Inflammatory macrophage (primary cell): Measurements from ENCODE around the gene SH3BGR.
"Not testable (repeated sequence)": the region's sequence is repeated elsewhere in the genome, so short reads cannot be mapped to it uniquely, and the experiment has no call there.

Experiments
- DNase-seq, 2 donors: peaks; one replicate each; pipeline ENCODE4 v3.0.0-alpha.2; 2020 to 2022
- total RNA-seq, 18 experiments: gene quantifications; one replicate each; lab custom pipeline; 2026; ENCODE audit warnings: mixed read lengths in 6 of 18, inconsistent platforms in 2 of 18; lab: John Stamatoyannopoulos, UW

SH3BGR gene
- total RNA-seq: 0 to 0.33 (median 0.10) reads per million in 18 experiments

DNA sequence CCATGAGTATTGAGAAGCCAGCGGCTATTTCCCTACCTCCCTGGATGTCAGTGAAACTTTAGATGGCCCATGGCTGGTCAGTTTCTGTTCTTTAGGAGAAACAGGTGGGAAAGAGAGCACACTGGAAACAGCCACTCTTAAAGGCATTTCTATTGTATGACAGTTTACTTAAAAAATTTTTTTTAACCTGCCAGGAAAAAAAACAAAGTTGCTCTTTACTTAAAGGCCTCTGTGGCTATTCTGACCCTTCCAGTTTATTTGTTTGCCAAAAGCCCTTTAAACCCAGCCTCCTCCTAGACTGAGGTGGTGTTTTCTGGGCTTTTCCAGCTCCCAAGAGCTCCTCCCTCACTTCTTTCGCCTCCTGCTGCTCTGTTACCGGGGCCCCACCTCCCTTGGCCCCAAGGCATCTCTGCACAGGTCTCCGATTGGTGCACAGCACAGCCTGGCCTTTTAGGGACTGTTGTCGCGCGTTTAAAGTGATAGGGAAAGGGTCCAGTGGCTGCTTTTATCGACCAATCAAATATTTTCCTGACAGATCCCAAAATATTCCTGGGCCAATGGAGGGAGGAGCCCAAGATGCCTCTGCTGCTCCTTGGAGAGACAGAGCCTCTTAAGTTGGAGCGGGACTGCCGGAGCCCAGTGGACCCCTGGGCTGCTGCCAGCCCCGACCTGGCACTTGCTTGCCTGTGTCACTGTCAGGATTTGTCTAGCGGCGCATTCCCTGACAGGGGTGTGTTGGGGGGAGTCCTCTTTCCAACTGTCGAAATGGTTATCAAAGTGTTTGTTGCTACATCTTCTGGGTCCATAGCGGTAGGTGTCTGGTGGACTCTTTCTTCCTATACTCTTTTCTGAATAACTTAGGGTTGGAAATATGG lies at the start of gene SH3BGR:
Gene SH3BGR, plus strand, starts transcription at position 639 of the 875 bp plus-strand sequence. Its CDS starts 127 bp downstream, at position 766.
- no peak for DNase-seq

- no peak for DNase-seq
Observed at GRCh38 chr21:39406065-39406464, 45.7 kb upstream of the SH3BGR start.

- DNase-seq: not testable (repeated sequence)
Observed at GRCh38 chr21:39419204-39419603, 32.6 kb upstream of the SH3BGR start.

GRCh38 chr21:39422527-39423241 lies 29.1 kb upstream of the SH3BGR start:
- DNase-seq: no peak

DNA sequence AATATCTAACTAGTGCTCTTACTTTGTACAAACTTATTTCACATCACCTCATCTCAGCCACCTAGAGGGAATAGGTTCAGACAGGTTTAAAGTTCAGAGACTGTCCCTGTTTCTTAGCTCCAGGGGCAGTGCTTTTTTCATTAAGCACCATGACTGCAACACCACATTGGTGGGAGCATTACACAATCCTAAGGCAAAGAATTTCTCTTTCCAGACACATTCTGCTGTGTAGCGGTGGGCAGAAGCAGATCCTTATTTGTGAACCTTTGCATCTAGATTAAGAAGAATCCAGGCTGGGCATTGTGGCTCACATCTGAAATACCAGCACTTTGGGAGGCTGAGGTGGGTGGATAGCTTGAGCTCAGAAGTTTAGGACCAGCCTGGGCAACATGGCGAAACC lies 22.3 kb upstream of the SH3BGR start:
- no peak for DNase-seq

GRCh38 chr21:39430016-39430415 lies 21.8 kb upstream of the SH3BGR start:
- DNase-seq: no peak

DNA sequence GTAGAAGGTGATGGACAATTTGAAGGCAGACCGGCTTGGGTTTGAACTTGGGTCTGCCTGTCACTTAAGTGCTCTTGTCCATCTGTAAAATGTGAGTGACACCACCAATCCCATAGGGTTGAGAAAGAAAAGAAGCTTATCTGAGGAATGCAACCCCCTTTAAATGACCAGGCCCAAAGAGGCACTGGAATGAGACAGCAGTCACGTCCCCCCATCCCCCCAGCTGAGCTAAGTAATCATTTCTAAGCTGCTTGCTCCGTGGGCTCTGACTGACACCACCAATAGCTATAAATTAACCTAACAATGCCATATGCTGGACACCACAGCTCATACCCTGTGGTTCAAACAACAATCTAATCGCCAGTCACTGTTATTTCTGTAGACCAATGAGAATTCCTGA lies 21.3 kb upstream of the SH3BGR start:
- DNase-seq: no peak

GRCh38 chr21:39430954-39431353 lies 20.8 kb upstream of the SH3BGR start:
- no peak for DNase-seq

DNA sequence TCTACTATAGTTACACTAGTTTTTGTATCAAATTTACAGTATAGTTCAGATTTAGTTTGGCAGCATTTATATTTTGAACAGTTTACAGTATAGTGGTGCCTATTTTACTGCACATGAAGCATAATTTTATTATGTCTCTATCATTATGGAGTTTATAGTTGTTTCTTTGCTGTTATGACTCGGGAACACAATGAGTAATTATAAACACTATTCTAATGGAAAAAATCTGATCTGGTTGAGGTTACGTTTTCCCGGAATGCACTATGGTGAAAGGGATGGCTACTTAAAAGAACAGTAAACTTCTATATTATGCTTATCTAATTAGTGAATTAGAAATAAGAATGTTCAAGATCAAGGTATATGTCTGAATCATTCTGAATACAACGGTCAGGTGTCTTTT lies 16.8 kb upstream of the SH3BGR start:
- DNase-seq: no peak

DNA sequence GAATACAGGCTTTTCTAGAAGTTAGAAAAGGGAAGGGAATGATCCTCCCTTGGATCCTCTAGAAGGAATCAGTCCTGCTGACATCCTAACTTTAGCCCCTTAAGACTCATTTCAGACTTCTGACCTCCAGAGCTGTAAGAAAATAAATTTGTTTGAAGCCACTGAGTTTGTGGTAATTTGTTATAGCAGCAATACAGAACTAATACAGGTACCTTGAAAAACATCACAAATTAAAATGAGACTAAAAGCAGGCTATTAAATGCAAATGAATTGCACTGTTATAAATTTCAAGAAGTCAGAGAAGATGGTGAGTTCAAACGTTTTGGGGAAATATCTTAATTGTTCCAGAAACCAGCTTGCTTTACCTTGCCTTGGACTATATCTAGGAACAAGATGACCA lies 12.5 kb upstream of the SH3BGR start:
- DNase-seq: no peak

- DNase-seq: peak; percentile 50
Observed at GRCh38 chr21:39441502-39442475, 10.0 kb upstream of the SH3BGR start.

DNA sequence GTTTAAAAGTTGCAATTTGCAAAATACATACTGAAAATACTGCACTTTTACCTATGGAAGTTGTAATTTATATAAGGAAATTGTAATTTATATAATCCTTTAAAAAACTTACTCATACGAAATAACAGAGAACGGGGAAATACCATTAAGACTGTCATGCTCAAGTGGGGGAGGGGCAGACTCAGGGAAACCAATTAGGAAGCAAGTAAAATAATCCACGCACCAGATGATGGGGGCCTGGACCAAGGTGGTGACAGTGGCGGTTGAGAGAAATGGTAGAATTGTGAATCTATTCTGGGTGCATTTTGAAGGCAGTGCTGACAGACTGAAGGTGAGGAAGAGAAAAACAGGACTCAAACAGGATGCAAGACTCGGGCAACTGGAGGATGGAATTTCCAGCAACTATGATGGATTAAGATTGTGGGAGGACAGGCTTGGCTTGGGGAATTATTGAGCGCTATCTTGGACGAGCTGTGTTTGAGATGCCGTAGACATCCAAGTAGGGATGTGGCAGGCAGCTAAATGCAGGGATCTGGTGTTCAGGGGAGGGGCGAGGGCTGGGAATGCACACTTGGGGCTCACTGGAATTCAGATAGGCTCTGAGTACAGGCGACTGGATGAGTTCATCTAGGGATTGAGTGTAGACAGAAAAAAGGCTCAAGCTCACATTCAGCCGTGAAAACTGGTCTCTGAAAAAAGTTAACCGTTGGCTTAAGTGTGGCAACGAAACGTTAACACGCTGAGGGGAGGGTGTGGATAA lies 7.2 kb upstream of the SH3BGR start:
- DNase-seq: no peak

DNA sequence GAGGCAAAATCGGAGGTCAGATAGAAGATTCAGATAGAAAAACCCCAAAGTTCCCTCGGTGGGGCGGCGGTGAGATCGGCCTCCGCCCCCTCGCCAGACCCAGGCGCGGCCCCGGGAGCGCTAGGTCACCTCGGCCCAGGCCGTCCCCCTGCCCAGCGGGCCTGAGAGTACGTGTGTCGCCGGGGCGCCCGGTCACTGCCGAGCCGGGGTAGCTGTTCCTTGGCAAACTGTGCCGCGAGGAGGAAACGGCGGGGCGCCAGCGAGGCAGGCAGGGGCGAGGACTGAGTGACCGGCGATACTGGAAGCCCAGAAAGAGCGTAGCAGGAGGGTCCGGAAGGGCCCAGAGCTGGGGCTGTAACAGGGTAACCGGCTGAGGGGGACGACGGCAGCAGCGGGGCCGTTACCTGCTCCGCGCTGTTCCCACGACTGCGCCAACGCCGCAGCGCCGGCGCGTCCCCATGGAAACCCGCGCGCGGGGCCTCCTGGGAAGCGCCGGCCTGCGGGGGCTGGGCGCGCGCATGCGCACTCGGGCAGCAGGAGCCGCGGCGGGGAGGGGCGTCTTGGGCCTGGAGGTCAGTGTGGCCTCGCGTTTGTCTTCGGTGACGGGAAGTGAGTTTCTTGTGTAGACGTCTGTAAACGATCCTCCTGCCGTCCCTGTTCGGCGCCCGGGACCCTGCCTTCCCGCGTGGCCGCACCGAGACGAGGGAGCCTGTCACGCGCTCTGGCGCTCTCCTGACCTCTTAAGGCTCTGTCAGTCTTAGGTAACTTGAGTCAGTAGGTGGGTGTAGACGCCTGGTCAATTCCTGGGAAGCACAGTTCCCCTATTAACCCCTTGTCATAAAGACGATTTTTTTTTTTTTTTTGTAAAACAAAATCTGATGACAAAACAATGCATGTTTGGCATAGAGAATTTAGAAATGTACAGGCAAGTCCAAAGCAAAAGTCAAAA lies 6.2 kb upstream of the SH3BGR start, which contains the start of gene LCA5L:
Gene LCA5L, minus strand, starts transcription at position 458 of the 949 bp plus-strand sequence. CDS start 17,285 bp downstream, outside the sequence.
- peak; percentile 92 to 95 for DNase-seq

DNA sequence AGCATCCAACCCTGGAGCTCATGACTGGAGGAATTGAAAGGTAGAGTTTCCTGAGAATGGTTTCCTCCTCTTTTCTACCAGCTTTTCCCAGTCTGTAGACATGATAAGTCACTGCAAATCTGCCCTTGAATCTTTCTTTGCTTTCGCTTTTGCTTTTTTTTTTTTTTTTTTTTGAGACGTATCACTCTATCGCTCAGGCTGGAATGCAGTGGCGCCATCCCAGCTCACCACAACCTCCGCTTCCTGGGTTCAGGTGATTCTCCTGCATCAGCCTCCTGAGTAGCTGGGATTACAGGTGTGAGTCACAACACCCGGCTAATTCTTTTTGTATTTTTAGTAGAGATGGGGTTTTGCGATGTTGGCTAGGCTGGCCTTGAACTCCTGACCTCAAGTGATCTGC lies 4.5 kb upstream of the SH3BGR start:
- no peak for DNase-seq

DNA sequence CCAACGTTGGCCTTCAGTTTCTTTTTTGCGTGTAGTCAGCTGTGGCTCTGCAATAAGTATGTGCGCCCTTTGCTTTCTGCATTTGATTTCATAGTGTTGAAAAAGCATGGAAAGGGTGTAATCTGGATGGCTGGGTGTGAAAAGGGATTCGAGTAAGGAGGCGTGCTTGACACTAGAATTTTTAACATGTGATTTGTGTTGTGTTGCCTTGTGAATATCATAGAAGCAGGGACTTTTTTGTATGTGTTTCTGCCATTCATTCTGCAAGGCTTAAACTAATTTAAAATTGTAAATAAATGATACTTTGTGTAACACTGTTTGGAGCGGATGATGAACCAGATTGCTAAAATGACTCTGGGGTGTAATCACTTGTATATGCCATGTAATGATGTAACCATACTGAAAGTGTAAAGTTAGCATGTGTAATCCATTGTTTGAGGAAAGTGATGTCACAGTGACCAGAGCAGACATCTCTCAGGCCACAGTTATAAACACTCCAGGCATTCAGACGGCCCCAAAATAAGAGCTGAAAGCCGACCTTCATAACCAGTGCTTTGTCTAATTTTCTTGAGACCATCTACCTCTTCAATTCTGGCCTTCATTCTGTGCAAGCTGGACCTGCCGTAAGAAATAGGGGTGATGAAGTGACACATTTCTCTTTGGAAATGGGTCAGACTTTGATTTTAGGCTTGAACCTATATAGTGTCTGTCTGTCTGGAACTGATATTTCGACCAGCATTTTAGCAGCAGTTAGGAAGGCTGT lies 618 bp downstream of the SH3BGR start:
- no peak for DNase-seq

GRCh38 chr21:39452970-39453342 lies 1.2 kb downstream of the SH3BGR start:
- no peak for DNase-seq

GRCh38 chr21:39453571-39454179 lies 1.9 kb downstream of the SH3BGR start:
- peak in 1 of 2 donors; percentile 27 for DNase-seq

- DNase-seq: no peak
Observed at GRCh38 chr21:39454949-39455668, 3.3 kb downstream of the SH3BGR start.

- no peak for DNase-seq
Observed at GRCh38 chr21:39456665-39457064, 4.9 kb downstream of the SH3BGR start.
